MCF 10A (cell line): ENCODE results near the gene DPEP1. TPM values are rescaled to one million over a fixed set of nuclear protein-coding genes. Genes with fewer than 3 reads are reported as not detected.
"Not testable (repeated sequence)": the region's sequence is repeated elsewhere in the genome, so short reads cannot be mapped to it uniquely, and the experiment has no call there.

Source experiments
- BruUV-seq: library from RNA; stranded (reverse); fragments of 400-500 nt; replicated peaks from 2 replicates; lab custom pipeline; 2021; lab: Mats Ljungman, UMichigan
- CTCF ChIA-PET: fragments of 300-600 bp; sonication (Branson Sonifier 250); formaldehyde crosslinking; extraction: SDS; loops from one replicate; lab custom pipeline; 2021; ENCODE audit warnings: antibody characterized with exemption, inconsistent platforms; lab: Yijun Ruan, JAX
- POLR2A ChIA-PET: fragments of 300-600, 350-650 bp; sonication (Branson Sonifier 250); formaldehyde crosslinking; extraction: SDS; loops from one replicate; lab custom pipeline; 2020; ENCODE audit warnings: antibody characterized with exemption, inconsistent platforms; lab: Yijun Ruan, JAX
- DNase-seq: peaks from one replicate; pipeline ENCODE4 v3.0.0-alpha.2; 2018; ENCODE audit not compliant: unreplicated experiment
- H3K27ac Mint-ChIP-seq: one replicate; pipeline ENCODE4 v1.8.0; 2022; ENCODE audit warnings: mild to moderate bottlenecking, low read depth, mixed read lengths; ENCODE audit not compliant: unreplicated experiment
- H3K27me3 Mint-ChIP-seq: one replicate; pipeline ENCODE4 v1.8.0; 2022; ENCODE audit warnings: mixed read lengths; ENCODE audit not compliant: insufficient read depth, unreplicated experiment
- H3K36me3 Mint-ChIP-seq: one replicate; pipeline ENCODE4 v1.8.0; 2022; ENCODE audit warnings: mild to moderate bottlenecking, moderate library complexity, mixed read lengths; ENCODE audit not compliant: insufficient read depth, unreplicated experiment
- H3K4me1 Mint-ChIP-seq: one replicate; pipeline ENCODE4 v1.8.0; 2022; ENCODE audit warnings: mixed read lengths; ENCODE audit not compliant: insufficient read depth, unreplicated experiment
- H3K4me3 Mint-ChIP-seq: one replicate; pipeline ENCODE4 v1.8.0; 2022; ENCODE audit warnings: mild to moderate bottlenecking, moderate library complexity, mixed read lengths; ENCODE audit not compliant: unreplicated experiment
- H3K9me3 Mint-ChIP-seq: one replicate; pipeline ENCODE4 v1.8.0; 2022; ENCODE audit warnings: mixed read lengths; ENCODE audit not compliant: unreplicated experiment
- CTCF ChIP-seq: fragments of 200-600 bp; IDR thresholded peaks from one replicate; pipeline ENCODE4 v1.8.0; 2022; ENCODE audit warnings: antibody characterized with exemption, mild to moderate bottlenecking; ENCODE audit not compliant: unreplicated experiment
- intact Hi-C: fragments of 100-400 bp; cut with micrococcal nuclease; formaldehyde crosslinking; loops from 2 replicates; pipeline ENCODE4 v1.14.1; 2022
- total RNA-seq: library from RNA; stranded (reverse); gene quantifications from 2 replicates; pipeline ENCODE4 v1.2.3, GENCODE V29; 2022

DPEP1 gene
- total RNA-seq, 1 experiment from 2014 or later = 0.82 TPM

GRCh38 chr16:89669755-89670154, 56.3 kb downstream of the DPEP1 start:
- Mint-ChIP-seq H3K27me3 (no peaks in the 10 kb centered on the region), H3K36me3 (no peaks in the 10 kb centered on the region), H3K4me3 (no peak overlapping the region), H3K27ac (no peak overlapping the region), H3K9me3 (no peaks in the 10 kb centered on the region), H3K4me1 (no peaks in the 10 kb centered on the region)
- intact Hi-C loops = no loop called here
- ChIA-PET POLR2A (interaction anchor here (1.3 to 1.8 kb wide), 2 partner anchors 11 to 19 kb away, joined by 3 to 21 read pairs; partner anchors contain the start of genes CHMP1A and SPATA33), CTCF (no interaction called here)
- no peak for DNase-seq
- BruUV-seq = no TSS peak
- no peak for TF ChIP-seq CTCF

- no peak overlapping the region for H3K4me3 Mint-ChIP-seq
- H3K27me3 Mint-ChIP-seq = no peaks in the 10 kb centered on the region
- no TSS peak for BruUV-seq
- no peaks in the 10 kb centered on the region for H3K4me1 Mint-ChIP-seq
- ChIA-PET POLR2A (interaction anchor here (0.6 to 2.8 kb wide), 6 partner anchors 11 to 109 kb away, joined by 3 to 21 read pairs (median 3); partner anchors contain the start of genes CDK10, CHMP1A and SPATA33), CTCF (interaction anchor here (0.6 to 1.1 kb wide), 5 partner anchors 22 to 194 kb away, joined by 3 read pairs; no protein-coding TSS in a partner anchor)
- no peaks in the 10 kb centered on the region for H3K36me3 Mint-ChIP-seq
- H3K27ac Mint-ChIP-seq = peak overlapping the region; percentile 12
- intact Hi-C loops = no loop called here
- DNase-seq = peak; percentile 51
- TF ChIP-seq CTCF = no peak
- H3K9me3 Mint-ChIP-seq = no peaks in the 10 kb centered on the region
Observed at GRCh38 chr16:89670496-89671431, 57.3 kb downstream of the DPEP1 start.

DNA sequence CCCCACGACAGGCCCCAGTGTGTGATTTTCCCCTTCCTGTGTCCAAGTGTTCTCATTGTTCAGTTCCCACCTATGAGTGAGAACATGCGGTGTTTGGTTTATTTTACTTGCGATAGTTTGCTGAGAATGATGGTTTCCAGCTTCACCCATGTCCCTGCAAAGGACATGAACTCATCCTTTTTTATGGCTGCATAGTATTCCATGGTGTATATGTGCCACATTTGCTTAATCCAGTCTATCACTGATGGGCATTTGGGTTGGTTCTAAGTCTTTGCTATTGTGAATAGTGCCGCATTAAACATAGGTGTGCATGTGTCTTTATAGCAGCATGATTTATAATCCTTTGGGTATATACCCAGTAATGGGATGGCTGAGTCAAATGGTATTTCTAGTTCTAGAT, 58.1 kb downstream of the DPEP1 start:
- H3K27me3 Mint-ChIP-seq, H3K9me3 Mint-ChIP-seq, intact Hi-C loops, DNase-seq, H3K4me1 Mint-ChIP-seq, BruUV-seq, H3K4me3 Mint-ChIP-seq, H3K27ac Mint-ChIP-seq, H3K36me3 Mint-ChIP-seq: not testable (repeated sequence)
- ChIA-PET POLR2A (interaction anchor here (0.6 to 2.8 kb wide), 4 partner anchors 10 to 109 kb away, joined by 3 to 21 read pairs (median 8); partner anchors contain the start of genes CDK10, CHMP1A and SPATA33), CTCF (interaction anchor here (0.6 kb wide), 4 partner anchors 21 to 193 kb away, joined by 3 read pairs; no protein-coding TSS in a partner anchor)

GRCh38 chr16:89672177-89672941, 58.9 kb downstream of the DPEP1 start:
- H3K4me3 Mint-ChIP-seq = no peak overlapping the region
- no peaks in the 10 kb centered on the region for H3K36me3 Mint-ChIP-seq
- H3K4me1 Mint-ChIP-seq = no peaks in the 10 kb centered on the region
- DNase-seq = no peak
- no TSS peak for BruUV-seq
- POLR2A ChIA-PET = interaction anchor here (2.8 kb wide), 1 partner anchor 14 kb away, joined by 12 read pairs; the partner anchor contains the start of gene CDK10
- no peaks in the 10 kb centered on the region for H3K9me3 Mint-ChIP-seq
- H3K27ac Mint-ChIP-seq = no peak overlapping the region
- CTCF ChIA-PET = interaction anchor here (2.4 kb wide), 1 partner anchor 27 kb away, joined by 5 read pairs; no protein-coding TSS in a partner anchor
- H3K27me3 Mint-ChIP-seq = no peaks in the 10 kb centered on the region
- intact Hi-C loops = no loop called here
- no peak for TF ChIP-seq CTCF
